Keratinocyte (primary cell): ENCODE data around the gene DDX4. TPM values are rescaled to one million over a fixed set of nuclear protein-coding genes. Genes with fewer than 3 reads are reported as not detected.

Experiments
- DNase-seq: peaks from one replicate; pipeline ENCODE4 v3.0.0-alpha.2; 2011; ENCODE audit warnings: low read depth, missing footprints, low spot score
- FAIRE-seq: peaks from 2 replicates; lab custom pipeline; 2011; peaks lifted over from hg19 to GRCh38; lab: Jason Lieb, UNC
- H2AFZ ChIP-seq: 2 replicates; pipeline ENCODE4 v1.6.0; 2012; ENCODE audit warnings: low read length, control low read depth, inconsistent platforms; ENCODE audit not compliant: control insufficient read depth
- H3K27ac ChIP-seq: 2 replicates; pipeline ENCODE4 v1.5.1; 2011; ENCODE audit warnings: low read length; ENCODE audit not compliant: control insufficient read depth, insufficient read depth
- H3K27me3 ChIP-seq: 3 replicates; pipeline ENCODE4 v1.6.0; 2011; ENCODE audit warnings: low read length; ENCODE audit not compliant: control insufficient read depth, insufficient read depth; ENCODE audit errors: extremely low read depth
- H3K36me3 ChIP-seq, 2 experiments: 2 replicates in 1 of 2; 3 replicates in 1 of 2; pipeline ENCODE4 v1.5.1; 2011; ENCODE audit warnings: low read length in 2 of 2, mild to moderate bottlenecking in 1 of 2; ENCODE audit not compliant: control insufficient read depth in 2 of 2, insufficient read depth in 2 of 2; ENCODE audit errors: extremely low read depth in 1 of 2
- H3K4me1 ChIP-seq: 3 replicates; pipeline ENCODE4 v1.5.1; 2011; ENCODE audit warnings: low read length; ENCODE audit not compliant: control insufficient read depth, insufficient read depth; ENCODE audit errors: extremely low read depth
- H3K4me2 ChIP-seq: 3 replicates; pipeline ENCODE4 v1.6.0; 2011; ENCODE audit warnings: low read depth, low read length; ENCODE audit not compliant: control insufficient read depth, insufficient read depth; ENCODE audit errors: extremely low read depth
- H3K4me3 ChIP-seq, 3 experiments: fragments of 200-600 bp in 1 of 3; sonication (generic) in 1 of 3; 2 replicates in 2 of 3; 3 replicates in 1 of 3; pipeline ENCODE4 v1.5.1; 2011 to 2016; ENCODE audit warnings: low read length in 3 of 3, mild to moderate bottlenecking in 3 of 3, control low read depth in 2 of 3, inconsistent platforms in 1 of 3, low read depth in 1 of 3, mixed read lengths in 1 of 3, mixed run types in 1 of 3, moderate library complexity in 1 of 3; ENCODE audit not compliant: control insufficient read depth in 2 of 3, insufficient read depth in 2 of 3; ENCODE audit errors: extremely low read depth in 1 of 3
- H3K79me2 ChIP-seq: 2 replicates; pipeline ENCODE4 v1.6.0; 2012; ENCODE audit warnings: low read length; ENCODE audit not compliant: control insufficient read depth, insufficient read depth
- H3K9ac ChIP-seq: 3 replicates; pipeline ENCODE4 v1.6.0; 2011; ENCODE audit warnings: low read length; ENCODE audit not compliant: control insufficient read depth, insufficient read depth; ENCODE audit errors: extremely low read depth
- H3K9me1 ChIP-seq: 3 replicates; pipeline ENCODE4 v1.6.0; 2011; ENCODE audit warnings: low read length; ENCODE audit not compliant: control insufficient read depth, insufficient read depth; ENCODE audit errors: extremely low read depth
- H3K9me3 ChIP-seq: 2 replicates; pipeline ENCODE4 v1.5.1; 2012; ENCODE audit warnings: low read depth, low read length; ENCODE audit not compliant: control insufficient read depth
- H4K20me1 ChIP-seq: 3 replicates; pipeline ENCODE4 v1.6.0; 2011; ENCODE audit warnings: low read length; ENCODE audit not compliant: control insufficient read depth, insufficient read depth; ENCODE audit errors: extremely low read depth
- EZH2 ChIP-seq: IDR thresholded peaks from one replicate; pipeline ENCODE4 v1.6.1; 2012; ENCODE audit warnings: inconsistent platforms, mild to moderate bottlenecking, low read length, moderate library complexity
- dilution Hi-C: fragments of 300-500 bp; cut with MboI; formaldehyde crosslinking; loops from one replicate; pipeline ENCODE4 v1.7.0; 2020; ENCODE audit warnings: low sequenced_read_pairs; ENCODE audit not compliant: extremely low pct_ligation_motif_present
- polyA plus RNA-seq, 5 experiments: library from polyadenylated mRNA; depleted of rRNA in 3 of 5; stranded (reverse) in 3 of 5; stranded (forward) in 1 of 5; unstranded in 1 of 5; fragments of >200 nt; gene quantifications; 1 replicate in 1 of 5; 2 replicates in 3 of 5; 3 replicates in 1 of 5; pipeline versions ENCODE4 v1.2.1 to v1.2.3, GENCODE V29; 2011 to 2012; ENCODE audit warnings: missing spikeins in 2 of 5, low read depth in 1 of 5, low replicate concordance in 1 of 5
- TF ChIP-seq, protein P1 (sequence below), 3 experiments: IDR thresholded peaks in 1 of 3; conservative IDR thresholded peaks in 1 of 3; optimal IDR thresholded peaks in 1 of 3; 2 replicates in 2 of 3; 3 replicates in 1 of 3; pipeline versions ENCODE3 to v1.5.1; 2011; ENCODE audit warnings: low read length in 3 of 3, mild to moderate bottlenecking in 3 of 3, moderate library complexity in 2 of 3, control low read depth in 1 of 3, inconsistent platforms in 1 of 3; ENCODE audit not compliant: insufficient read depth in 2 of 3; ENCODE audit errors: extremely low read depth in 1 of 3

The DDX4 gene
- polyA plus RNA-seq, 1 donor (not counting 4 experiments of a cell fraction or from before 2014, with no cell fraction given): 0.04 TPM

DNA sequence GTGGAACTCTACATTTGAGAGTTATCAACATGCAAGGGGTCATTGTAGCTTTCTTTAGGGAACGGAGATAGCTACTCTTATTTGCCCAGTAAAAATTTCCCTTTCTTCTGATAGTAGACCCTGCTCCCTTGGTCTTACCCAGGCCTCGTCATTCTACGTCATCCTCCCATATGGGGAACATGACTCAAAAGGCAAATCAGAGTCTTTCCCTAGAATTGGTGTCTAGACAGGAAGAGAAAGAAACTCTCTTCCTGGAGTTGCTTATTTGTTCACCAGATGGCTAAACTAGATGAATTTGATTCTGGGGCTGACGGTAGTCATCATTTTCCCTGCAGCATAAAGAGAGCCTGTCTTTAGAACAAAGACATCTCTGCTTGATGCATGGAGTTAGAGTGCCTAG, 13.6 kb upstream of the DDX4 start:
- Histone ChIP-seq H3K4me2 (no peak overlapping the region), H3K9me1 (no peaks in the 10 kb centered on the region), H2AFZ (no peak overlapping the region), H3K27me3 (no peaks in the 10 kb centered on the region), H3K4me3 (no peak overlapping the region), H3K27ac (no peak overlapping the region), H3K36me3 (no peaks in the 10 kb centered on the region), H3K79me2 (no peaks in the 10 kb centered on the region), H3K4me1 (no peaks in the 10 kb centered on the region), H3K9ac (no peak overlapping the region), H3K9me3 (no peaks in the 10 kb centered on the region), H4K20me1 (no peaks in the 10 kb centered on the region)
- DNase-seq: no peak
- no peak for FAIRE-seq
- dilution Hi-C loops: no loop called here
- TF ChIP-seq EZH2: no peak
- TF ChIP-seq, protein P1, sequence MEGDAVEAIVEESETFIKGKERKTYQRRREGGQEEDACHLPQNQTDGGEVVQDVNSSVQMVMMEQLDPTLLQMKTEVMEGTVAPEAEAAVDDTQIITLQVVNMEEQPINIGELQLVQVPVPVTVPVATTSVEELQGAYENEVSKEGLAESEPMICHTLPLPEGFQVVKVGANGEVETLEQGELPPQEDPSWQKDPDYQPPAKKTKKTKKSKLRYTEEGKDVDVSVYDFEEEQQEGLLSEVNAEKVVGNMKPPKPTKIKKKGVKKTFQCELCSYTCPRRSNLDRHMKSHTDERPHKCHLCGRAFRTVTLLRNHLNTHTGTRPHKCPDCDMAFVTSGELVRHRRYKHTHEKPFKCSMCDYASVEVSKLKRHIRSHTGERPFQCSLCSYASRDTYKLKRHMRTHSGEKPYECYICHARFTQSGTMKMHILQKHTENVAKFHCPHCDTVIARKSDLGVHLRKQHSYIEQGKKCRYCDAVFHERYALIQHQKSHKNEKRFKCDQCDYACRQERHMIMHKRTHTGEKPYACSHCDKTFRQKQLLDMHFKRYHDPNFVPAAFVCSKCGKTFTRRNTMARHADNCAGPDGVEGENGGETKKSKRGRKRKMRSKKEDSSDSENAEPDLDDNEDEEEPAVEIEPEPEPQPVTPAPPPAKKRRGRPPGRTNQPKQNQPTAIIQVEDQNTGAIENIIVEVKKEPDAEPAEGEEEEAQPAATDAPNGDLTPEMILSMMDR (optimal IDR thresholded peaks at IDR 0.05 in 1 of 3, IDR thresholded peaks at IDR 0.05 in 1 of 3, conservative IDR thresholded peaks at IDR 0.05 in 1 of 3; ENCODE audit: extremely low read depth in 1 of 3, insufficient read depth in 2 of 3, low read length in 3 of 3): no peak

DNA sequence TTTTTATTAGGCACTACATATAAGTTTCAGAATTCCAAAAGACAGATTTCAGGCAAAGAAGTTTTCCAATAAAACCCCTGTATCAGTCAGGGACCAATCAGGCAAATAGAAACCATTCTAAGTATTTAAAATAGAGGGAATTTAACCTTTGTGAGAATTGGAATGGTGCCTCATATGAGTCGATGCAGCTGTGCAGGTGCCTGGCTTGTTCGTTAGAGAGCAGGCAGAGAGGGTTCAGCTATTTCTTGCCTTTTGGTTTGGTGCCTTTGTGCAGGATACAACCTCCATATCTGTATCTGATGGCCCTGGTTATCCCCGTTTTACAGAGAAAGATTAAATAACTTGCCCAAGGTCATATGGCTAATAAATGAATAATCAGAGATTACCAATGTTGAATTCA, 6.0 kb upstream of the DDX4 start:
- H3K4me2 ChIP-seq: no peak overlapping the region

More for the DNA sequence above, 6.0 kb upstream of the DDX4 start:
- no peak overlapping the region for H3K27ac ChIP-seq
- H2AFZ ChIP-seq: no peak overlapping the region
- no peaks in the 10 kb centered on the region for H3K4me1 ChIP-seq
- H3K79me2 ChIP-seq: no peaks in the 10 kb centered on the region
- dilution Hi-C loops: no loop called here
- H3K4me3 ChIP-seq: no peak overlapping the region
- DNase-seq: no peak
- H4K20me1 ChIP-seq: no peaks in the 10 kb centered on the region
- no peaks in the 10 kb centered on the region for H3K9me1 ChIP-seq
- TF ChIP-seq, protein P1 (optimal IDR thresholded peaks at IDR 0.05 in 1 of 3, IDR thresholded peaks at IDR 0.05 in 1 of 3, conservative IDR thresholded peaks at IDR 0.05 in 1 of 3; ENCODE audit: extremely low read depth in 1 of 3, insufficient read depth in 2 of 3, low read length in 3 of 3): no peak
- no peak for TF ChIP-seq EZH2
- H3K9ac ChIP-seq: no peak overlapping the region
- no peaks in the 10 kb centered on the region for H3K36me3 ChIP-seq
- H3K27me3 ChIP-seq: no peaks in the 10 kb centered on the region
- FAIRE-seq: no peak
- no peaks in the 10 kb centered on the region for H3K9me3 ChIP-seq
